Stimulated activated CD4-positive, alpha-beta T cell treated with anti-CD3 and anti-CD28 coated beads, TNF-alpha, amount 100 ng/mL, for 24 hours (primary cell): ENCODE results near the gene RBM44.
"Not testable (repeated sequence)": the region's sequence is repeated elsewhere in the genome, so short reads cannot be mapped to it uniquely, and the experiment has no call there.

Experiments used
- DNase-seq, 3 experiments: peaks; one replicate each; pipeline ENCODE4 v3.0.0-alpha.2; 2020; ENCODE audit warnings: low read depth in 3 of 3

RBM44 gene

GRCh38 chr2:237798236-237799059, at the start of gene RBM44:
Gene RBM44, plus strand, starts transcription at chr2:237798779. Its CDS starts 14,831 bp downstream, at chr2:237813610.
- no peak for DNase-seq

GRCh38 chr2:237749002-237749401, 49.6 kb upstream of the RBM44 start:
- DNase-seq, result no peak

GRCh38 chr2:237749961-237750360, 48.6 kb upstream of the RBM44 start:
- DNase-seq, result no peak

- not testable (repeated sequence) for DNase-seq
Measured at GRCh38 chr2:237750441-237750840, 48.1 kb upstream of the RBM44 start.

- peak in 1 of 3 experiments; percentile 31 for DNase-seq
Measured at GRCh38 chr2:237752761-237753165, 45.8 kb upstream of the RBM44 start.

- no peak for DNase-seq
Measured at GRCh38 chr2:237754182-237754581, 44.4 kb upstream of the RBM44 start.

GRCh38 chr2:237754626-237755248, 43.8 kb upstream of the RBM44 start:
- DNase-seq, result no peak

GRCh38 chr2:237757616-237758015, 41.0 kb upstream of the RBM44 start:
- no peak for DNase-seq

GRCh38 chr2:237758185-237758584, 40.4 kb upstream of the RBM44 start:
- no peak for DNase-seq

GRCh38 chr2:237759176-237759575, 39.4 kb upstream of the RBM44 start:
- no peak for DNase-seq

- no peak for DNase-seq
Measured at GRCh38 chr2:237760506-237761502, 37.8 kb upstream of the RBM44 start.

- DNase-seq, result not testable (repeated sequence)
Measured at GRCh38 chr2:237762291-237763182, 36.0 kb upstream of the RBM44 start.

- DNase-seq, result no peak
Measured at GRCh38 chr2:237763812-237764211, 34.8 kb upstream of the RBM44 start.

- DNase-seq, result not testable (repeated sequence)
Measured at GRCh38 chr2:237765122-237765521, 33.5 kb upstream of the RBM44 start.

GRCh38 chr2:237765875-237766274, 32.7 kb upstream of the RBM44 start:
- no peak for DNase-seq

GRCh38 chr2:237766340-237766739, 32.2 kb upstream of the RBM44 start:
- no peak for DNase-seq

GRCh38 chr2:237772513-237772912, 26.1 kb upstream of the RBM44 start:
- DNase-seq, result no peak

GRCh38 chr2:237773826-237774225, 24.8 kb upstream of the RBM44 start:
- no peak for DNase-seq

- peak; percentile 9 to 26 (median 11) for DNase-seq
Measured at GRCh38 chr2:237774811-237775553, 23.6 kb upstream of the RBM44 start.

GRCh38 chr2:237779521-237779920, 19.1 kb upstream of the RBM44 start:
- no peak for DNase-seq
